ENCODE results near the gene EXOC6B.

The EXOC6B gene

DNA sequence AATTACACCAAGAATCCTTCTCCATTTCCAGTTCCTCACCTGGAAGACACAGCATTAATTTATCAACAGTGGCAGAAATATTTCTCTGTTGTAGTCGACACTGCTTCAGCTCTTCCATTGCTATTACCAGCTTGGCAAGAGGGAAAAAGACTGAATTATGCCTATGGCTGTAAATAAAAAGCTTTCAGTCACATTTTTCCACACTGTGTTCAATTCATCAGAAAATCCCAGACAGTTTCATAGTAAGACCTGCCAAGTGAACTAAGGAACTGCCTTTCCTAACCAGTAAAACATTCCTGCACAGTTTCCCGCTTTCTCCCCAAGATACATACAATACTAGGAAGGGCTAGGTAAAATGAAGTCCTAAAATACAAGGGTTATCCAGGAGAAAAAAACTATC lies 94.7 kb downstream of the EXOC6B start:
- no peak for DNase-seq

DNA sequence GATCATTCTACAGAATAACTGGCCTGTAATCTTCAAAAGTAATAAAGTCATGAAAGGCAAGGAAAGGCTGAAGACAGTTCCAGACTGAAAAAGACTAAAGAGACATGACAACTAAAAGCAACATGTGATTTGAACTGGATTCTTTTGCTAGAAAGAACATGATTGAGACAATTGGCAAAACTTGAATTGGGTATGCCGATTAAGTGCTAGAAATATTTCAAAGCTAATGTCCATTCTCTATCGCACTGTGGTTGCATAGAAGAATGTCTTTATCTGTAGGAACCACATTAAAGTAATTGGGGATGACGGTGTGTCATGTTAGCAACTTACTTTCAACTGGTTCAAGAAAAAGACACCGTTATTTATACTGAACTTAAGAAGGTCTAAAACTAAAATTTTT lies 98.5 kb downstream of the EXOC6B start:
- DNase-seq: no peak

DNA sequence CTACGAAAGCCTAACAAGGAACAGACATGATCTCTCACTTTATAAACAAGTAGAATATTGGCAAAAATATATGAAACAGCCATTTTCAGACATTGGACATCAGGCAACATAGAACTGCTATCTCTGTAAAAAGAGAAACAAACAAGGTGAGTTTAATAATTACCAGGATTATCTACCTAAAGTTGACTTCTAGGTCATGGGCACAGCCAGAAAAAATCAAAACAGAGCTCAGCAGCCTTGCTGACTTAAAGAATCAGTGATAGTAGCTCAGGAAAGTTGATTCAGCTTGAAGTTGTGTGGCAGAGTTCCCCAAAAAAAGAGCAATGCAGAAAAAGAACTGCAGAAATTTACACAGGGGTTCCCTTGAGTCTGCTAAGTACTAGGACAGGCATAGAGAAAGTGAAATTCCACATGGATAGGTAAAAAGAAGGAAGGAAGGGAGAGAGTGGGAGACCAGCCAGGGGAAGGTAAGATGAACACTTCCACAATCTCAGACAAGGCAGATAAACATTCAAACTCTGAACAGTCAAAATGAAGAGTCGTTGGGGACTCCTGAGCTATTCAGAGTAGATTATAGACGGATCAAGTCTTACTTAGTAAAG lies 102.0 kb downstream of the EXOC6B start:
- no peak for DNase-seq

DNA sequence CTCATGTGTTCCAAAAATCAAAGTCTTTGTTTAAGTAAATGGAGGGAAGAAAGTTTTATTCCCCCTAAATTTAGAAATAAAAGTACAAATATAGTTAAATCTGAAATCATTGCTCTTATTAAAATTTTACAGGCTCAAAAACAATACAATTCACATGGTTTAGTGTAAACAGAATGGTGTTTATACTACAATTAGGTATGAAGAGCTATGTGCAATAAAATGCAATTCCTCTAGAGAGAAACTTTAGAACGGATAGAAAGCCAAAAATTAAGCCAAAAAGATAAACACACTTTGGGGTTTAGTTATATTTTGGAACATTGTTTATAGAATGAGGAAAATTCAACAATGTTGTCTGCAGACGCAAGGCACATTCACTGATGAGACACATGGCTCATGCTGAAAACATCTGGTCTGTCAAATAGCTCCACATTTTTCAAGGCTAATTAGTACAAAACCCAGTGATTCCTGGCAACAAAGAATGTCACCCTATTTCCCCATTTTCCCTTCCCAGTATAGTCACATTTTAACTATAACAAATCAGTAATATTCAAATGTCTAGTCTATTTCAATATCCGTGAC lies 103.3 kb downstream of the EXOC6B start:
- no peak for DNase-seq

DNA sequence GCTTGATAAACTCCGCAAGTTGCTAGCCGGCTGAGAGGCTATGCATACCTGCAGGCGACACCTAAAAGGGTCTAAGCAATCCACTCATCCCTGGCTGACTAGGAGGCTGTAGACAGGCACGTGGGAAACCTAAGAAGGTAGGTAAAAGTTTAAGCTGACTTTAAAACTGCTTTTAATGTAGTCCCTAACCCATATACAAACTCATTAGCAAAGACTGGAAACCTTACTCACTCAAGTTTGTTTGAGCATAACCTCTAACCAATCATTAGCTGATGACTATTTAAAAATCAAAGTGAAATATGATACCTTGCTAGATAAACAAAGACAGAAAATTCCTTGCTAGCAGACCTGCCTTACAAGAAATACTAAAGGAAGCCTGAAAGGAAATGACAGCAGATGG lies 106.4 kb downstream of the EXOC6B start:
- DNase-seq: no peak

DNA sequence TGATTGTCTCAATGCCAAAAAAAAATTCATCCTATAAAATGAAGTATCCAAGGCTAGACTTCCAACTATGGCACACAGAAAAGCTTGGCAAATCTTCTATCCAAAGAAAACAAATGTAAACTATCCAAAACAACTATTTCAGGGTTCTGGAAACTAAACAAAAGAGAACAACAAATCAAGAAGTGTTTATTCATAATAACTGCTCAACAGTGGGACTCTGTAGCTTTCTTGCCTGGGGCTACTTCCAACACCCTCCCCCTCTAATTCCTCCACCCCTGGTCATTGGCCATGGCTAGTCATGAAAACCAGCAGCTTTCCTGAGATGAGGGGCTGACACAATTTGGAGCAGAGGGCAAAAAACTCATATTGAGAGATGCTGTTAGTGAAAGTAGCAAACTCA lies 107.0 kb downstream of the EXOC6B start:
- no peak for DNase-seq

DNA sequence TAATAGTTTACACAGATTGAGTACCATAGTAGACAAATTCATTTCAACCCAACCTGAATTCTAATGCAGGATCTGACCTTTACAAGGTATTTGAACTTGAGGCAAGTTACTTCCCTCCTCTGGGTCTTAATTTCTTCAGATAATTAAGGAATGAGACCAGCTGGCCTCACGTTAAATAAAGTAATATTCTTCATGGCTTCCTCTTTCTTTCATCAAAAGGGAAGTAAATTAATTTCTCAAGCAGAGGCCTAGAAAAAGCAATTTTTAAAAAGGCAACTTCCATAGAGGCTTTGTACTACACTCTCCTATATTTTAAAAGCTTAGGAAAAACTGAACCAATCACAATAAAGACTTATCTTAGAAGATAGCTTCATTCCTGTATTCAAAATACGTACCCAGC lies 109.2 kb downstream of the EXOC6B start:
- no peak for DNase-seq

DNA sequence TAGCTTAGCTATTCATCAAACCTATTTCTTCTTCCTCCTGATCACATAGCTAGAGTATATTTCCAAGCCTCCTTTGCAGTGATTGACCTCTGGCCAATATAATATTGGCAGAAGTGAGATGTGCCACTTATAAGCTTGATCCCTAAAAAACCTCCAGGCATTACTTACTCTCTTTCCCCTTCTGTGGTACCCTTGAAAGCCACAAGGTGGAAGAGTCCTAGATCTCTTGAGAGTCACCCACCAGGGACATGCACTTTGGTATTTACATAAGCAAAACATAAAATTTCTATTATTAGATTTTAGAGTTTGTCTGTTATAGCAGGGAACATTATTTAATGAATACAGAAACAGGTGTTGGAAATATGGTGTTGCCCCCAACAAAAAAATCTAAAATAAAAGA lies 112.0 kb downstream of the EXOC6B start:
- DNase-seq: no peak

DNA sequence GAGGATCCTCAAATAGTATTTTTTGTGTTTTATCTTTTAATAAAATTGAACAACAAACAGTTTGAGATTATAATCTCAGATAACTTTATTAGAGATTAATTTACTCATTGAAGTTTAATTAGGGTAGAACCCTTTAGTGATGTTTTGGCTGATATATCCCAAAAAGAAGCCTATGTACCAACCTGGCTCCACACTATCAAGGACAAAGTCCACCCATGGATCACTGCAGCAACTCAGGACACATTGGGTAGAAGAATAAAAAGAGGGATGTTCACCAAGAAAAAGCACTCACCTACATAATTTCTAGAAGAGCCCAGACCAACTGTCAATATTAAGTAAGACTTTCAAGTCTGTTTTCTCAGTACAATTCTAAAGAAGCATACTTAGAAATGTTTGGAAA lies 112.9 kb downstream of the EXOC6B start:
- no peak for DNase-seq

DNA sequence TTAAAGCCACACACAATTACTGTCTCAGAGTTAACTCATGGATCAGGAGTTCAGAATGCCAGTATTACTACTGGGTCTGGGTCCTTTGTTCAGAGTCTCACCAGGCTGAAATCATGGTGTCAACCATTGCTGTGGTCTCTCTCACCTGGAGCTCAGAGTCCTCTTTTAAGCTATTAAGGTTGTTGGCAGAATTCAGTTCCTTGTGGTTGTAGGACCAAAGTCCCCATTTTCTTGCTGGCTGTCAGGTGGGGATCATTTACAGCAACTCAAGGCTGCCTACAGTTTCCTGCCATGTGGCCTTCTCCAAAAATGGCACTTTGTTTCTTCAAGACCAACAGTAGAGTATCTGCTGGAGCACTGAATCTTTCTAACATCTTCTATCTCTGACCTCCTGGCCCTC lies 113.5 kb downstream of the EXOC6B start:
- DNase-seq: no peak

DNA sequence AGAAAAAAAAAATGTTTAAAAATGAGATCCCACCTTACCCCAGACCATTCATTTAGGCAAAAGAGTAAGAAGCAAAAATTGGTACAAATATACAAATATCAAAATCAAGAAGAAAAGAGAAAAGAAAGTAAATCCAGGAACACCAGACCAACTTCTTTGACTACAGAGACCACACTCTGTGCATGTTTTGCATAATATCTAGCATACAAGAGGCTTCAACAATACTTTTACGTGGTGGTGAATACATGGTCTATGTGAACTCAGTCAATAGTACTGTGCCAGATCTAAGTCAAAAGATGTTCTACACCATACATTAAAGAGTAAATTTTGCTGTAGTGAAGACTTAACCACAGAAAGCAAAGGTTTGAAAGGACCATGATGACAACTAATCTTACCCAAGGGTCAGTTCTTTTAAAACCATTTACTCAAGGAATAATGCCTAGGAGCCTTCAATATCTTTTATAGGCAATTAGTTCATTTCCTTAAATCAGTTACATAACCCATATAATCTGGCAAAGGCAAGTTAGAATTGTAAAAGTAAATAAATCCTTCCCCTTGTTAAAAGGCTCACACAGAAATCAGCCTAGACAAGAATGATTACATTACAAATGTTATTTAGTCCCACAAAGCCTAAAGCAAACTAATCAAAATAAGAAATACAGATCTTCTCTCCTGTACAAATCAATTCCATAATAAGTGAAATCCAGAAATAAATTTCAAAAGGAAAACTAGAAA lies 115.2 kb downstream of the EXOC6B start:
- DNase-seq: no peak

DNA sequence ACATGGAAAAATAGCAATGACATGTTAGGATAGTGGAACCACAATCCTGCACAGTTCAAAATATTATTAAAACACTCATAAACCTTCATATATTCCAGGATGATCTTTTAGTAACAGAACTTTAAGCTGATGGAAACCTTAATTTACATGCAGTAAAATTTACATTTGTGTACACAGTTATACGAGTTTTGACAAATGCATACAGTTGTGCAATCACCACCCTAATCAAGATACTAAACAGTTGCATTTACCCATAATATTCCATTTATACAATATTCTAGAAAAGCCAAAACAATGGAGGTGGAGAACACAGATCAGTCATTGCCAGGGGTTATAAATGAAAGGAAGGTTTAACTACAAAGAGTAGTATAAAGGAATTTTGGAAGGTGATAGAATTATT lies 117.6 kb downstream of the EXOC6B start:
- no peak for DNase-seq

DNA sequence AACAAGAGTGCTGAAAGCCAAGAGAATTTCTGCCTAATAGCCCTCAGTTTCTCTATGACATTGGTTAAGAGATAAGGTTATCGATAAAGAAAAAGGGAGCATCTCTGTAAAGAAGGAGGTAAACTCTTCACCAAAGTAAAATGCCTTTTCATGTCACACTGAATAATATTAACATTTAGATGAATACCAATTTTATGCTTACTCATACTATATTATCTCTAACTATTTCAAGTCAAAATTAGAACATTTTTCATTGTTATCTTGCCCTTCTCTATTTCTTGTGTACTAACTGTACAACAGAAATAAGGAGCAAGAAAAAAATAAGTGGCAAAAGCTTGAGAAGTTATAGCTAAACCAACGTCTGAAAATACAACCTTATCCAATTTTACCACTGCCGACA lies 127.5 kb downstream of the EXOC6B start:
- no peak for DNase-seq

DNA sequence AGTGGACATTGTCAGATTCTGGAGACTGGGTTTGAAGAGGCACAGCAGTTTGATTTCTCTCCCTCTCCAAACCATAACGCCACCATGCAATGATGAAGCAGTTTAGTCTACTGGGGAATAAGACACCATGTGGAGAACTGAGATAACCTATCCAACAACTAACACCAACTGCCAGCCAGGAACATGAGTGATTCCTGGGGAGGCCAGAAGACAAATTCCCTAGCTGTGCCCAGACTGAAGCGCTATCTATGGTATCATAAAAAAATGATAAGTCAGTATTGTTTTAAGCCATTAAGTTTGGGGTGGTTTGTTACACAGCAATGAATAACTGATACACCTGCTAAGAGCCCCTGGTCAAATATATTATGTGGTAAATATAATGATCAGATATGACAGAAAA lies 129.3 kb downstream of the EXOC6B start:
- DNase-seq: no peak

DNA sequence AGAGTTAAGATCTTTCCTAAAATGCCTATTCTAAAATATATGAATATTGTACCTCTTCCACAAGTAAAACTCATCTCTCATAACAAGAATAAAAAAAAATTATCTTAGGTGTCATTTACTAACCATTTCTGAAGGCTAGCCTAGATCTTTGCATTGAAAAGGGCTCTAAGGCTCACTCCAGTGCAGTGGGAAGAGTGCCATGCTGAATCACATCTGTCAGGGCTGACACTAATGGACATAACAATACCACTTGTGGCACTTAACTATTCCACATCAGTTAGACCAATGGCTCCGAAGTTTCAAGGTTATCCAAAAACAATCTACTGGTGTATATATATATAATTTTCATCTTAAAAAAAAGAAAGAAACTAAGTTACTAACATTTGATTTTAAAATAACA lies 130.2 kb downstream of the EXOC6B start:
- peak; percentile 9 for DNase-seq

DNA sequence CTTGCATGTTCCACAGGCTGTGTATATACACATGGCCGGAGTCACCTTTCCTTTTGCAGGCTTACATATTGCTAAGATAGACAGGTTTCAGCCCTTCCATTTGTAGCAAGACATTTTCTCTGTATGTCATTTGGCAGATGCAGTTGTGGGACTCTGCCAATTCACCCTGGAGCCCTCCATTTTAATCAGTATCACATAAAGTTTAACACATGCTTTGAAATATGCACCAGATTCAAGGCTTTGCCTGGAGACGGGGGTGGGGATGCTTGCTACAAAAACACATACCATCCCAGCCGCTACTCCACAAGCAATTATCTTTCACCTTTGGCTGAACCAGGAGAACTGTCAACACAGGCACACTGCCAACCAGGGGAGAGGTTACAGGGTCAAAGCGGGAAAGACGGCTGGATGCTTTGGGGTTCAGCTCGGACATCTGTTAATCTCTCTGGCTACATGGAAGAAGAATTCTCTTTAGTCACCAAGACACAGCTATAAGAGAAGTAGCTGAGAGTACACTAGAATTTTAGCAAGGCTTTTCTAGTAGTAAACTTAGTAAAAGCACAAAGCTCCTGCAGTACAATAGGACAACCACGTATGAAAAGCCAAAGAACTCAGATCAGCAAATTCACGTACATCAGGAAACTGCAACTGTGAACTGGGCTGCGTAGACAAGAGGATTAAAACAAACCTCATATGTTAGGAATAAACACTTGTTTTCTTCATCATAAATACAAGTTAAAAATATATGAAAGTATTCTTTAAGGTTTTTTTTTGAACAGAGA lies 130.9 kb downstream of the EXOC6B start:
- peak; percentile 65 for DNase-seq

DNA sequence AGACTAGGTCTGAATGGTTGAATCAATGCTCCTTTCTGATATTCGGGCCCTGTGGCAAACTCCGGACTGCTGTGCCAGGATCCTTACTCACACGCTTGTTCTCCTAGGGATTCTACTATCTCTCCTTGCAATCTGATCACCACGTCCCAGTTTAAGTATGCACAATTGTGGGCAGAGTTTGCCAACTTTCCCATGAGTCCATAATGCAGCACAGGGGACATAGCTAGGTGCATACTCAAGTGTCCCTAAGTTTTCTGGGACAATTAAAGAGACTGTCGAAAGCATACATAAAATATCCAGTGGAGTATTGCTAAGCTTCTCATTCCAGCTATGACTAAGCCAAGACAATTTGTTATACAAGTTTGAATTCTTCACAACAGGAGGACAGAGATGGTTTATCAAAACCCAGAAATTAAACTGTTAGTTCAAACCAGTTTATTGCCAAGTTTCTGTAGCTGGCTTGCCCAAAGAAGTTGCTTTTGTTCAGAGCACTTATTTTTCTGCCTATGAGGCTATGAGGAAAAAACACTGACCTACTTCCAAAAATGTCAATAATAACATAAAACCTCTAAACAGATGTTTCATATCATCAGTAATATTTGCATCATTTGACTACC lies 136.1 kb downstream of the EXOC6B start:
- no peak for DNase-seq

DNA sequence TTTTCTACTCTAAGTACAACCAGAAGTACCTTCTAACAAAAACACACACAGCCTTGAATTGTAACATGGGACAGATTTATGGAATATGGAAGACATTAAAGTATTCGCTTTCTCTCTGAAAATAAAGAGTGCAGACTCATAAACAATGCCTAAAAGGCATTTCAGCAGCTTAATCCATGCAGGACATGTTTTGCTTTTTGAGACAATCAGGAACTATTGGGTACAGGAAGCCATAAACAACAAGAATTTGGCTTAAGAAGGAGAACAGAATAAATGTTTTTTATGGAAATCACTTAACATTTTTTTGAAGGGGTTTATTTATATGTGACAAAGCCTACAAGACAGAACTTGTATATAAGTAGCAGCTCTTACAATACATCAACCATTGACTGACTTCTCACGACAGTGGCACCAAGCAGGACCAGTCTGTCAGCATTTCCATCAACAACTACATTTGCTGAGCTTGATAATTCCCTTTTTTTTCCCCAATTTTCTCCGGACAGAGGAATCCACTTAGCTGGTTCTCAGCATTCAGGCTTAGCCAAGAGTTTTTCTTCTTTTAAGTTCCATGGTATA lies 140.1 kb downstream of the EXOC6B start:
- no peak for DNase-seq

DNA sequence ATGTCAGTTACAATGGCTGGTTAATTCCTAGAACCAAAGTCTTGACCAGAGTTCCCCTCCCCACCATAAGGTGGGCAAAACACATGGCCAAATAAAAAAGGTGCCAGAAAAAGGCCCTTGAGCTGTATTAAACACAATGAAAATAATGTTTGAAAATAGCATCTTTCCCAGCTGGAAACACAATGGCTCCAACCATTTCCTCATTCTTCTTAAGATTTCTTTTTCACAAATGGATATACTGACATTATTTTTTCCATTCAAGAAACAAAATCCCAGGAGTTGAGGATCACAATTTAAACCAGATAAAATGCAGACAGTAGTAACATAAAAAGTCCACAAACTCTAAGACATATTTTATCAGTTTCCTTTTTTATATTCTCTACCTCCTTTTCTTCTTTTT lies 143.8 kb downstream of the EXOC6B start:
- DNase-seq: no peak

DNA sequence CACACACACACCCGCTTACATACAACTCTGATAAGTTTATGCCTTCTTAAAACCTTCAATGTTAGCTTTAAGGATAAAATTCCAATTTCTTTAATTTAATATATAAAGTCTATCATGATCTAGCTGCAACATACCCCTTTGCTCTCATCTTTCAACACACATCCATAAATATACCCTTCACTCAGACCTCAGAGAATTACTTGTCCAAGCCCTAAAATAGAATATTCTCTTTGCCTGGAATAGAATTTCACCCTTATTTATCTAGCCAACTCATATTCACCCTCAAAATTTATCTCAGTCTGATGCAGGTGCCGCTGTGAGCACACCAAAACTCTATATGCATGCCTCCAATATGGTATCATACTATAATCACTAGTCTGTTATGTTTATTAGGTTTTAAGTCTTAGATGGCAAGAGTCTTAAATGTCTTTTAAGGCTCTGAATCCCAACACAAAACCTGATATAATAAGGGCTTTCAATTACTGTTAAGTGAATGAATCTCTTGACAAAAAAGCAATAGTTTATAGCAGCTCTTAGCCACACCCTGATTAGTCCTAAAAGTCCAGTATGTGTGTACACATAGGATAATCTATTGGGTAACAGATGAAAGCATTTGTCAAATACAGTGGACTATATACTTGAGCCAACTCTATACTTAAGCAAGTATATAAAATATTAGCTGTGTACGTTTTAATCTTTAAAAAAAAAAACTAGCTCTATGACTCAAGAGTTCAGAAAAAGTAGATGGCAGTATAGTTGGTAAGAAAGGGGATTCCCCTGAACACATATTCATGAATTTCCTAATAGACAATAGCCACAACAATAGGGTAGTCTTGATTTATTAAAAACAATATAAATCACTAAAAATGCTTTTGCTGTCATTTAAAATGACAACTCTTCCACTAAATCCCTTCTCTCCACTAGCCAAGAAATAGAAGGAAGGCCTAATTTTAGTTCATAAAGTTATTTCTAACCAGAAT lies 144.5 kb downstream of the EXOC6B start:
- no peak for DNase-seq

DNA sequence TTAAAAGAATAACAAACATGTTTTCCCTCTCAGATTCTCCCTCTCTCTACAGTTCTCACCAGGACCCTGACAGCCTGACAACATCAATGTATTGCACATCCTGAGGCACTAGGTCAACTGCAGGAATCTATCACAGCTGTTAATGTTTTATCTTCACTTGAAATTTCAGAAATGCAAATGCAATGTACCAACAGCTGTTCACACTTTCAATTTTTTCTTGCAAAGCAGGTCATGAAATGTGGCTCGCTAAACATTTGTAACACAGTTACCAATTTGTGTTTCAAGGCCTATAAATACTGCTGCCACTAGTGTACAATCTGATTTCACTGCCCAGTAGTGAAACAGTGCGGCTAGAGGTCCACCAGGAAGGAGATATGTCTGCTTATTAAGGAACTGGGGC lies 147.8 kb downstream of the EXOC6B start:
- DNase-seq: no peak

All from retina (tissue), 1 donor.